ENCODE measurements around the gene DDX20.
"Not testable (repeated sequence)": the region's sequence is repeated elsewhere in the genome, so short reads cannot be mapped to it uniquely, and the experiment has no call there.

Gene DDX20

GRCh38 chr1:111784273-111784901, 28.7 kb downstream of the DDX20 start:
- no peak for DNase-seq (ENCODE audit: low spot score)
- FAIRE-seq, result no peak

GRCh38 chr1:111786669-111787207, 31.0 kb downstream of the DDX20 start:
- DNase-seq (ENCODE audit: low spot score) (no peak), FAIRE-seq (no peak)

- FAIRE-seq, result no peak
- no peak for DNase-seq (ENCODE audit: low spot score)
Measured at GRCh38 chr1:111789142-111789541, 33.4 kb downstream of the DDX20 start.

- FAIRE-seq, result no peak
Measured at GRCh38 chr1:111789666-111790316, 34.1 kb downstream of the DDX20 start.

GRCh38 chr1:111791776-111792175, 36.1 kb downstream of the DDX20 start:
- DNase-seq (ENCODE audit: low spot score), result no peak
- no peak for FAIRE-seq

More at GRCh38 chr1:111789666-111790316, 34.1 kb downstream of the DDX20 start:
- DNase-seq (ENCODE audit: low spot score), result no peak

- FAIRE-seq, result no peak
- no peak for DNase-seq (ENCODE audit: low spot score)
Measured at GRCh38 chr1:111792249-111792648, 36.5 kb downstream of the DDX20 start.

GRCh38 chr1:111793923-111794322, 38.2 kb downstream of the DDX20 start:
- FAIRE-seq, result no peak
- DNase-seq (ENCODE audit: low spot score), result no peak

- FAIRE-seq, result no peak
Measured at GRCh38 chr1:111795401-111795800, 39.7 kb downstream of the DDX20 start.

GRCh38 chr1:111798580-111798979, 42.9 kb downstream of the DDX20 start:
- FAIRE-seq (no peak), DNase-seq (ENCODE audit: low spot score) (no peak)

More at GRCh38 chr1:111795401-111795800, 39.7 kb downstream of the DDX20 start:
- DNase-seq (ENCODE audit: low spot score), result no peak

GRCh38 chr1:111799722-111800121, 44.0 kb downstream of the DDX20 start:
- not testable (repeated sequence) for DNase-seq (ENCODE audit: low spot score); FAIRE-seq

- peak; percentile 20 for FAIRE-seq
- no peak for DNase-seq (ENCODE audit: low spot score)
Measured at GRCh38 chr1:111801071-111801850, 45.6 kb downstream of the DDX20 start.

GRCh38 chr1:111802110-111802509, 46.4 kb downstream of the DDX20 start:
- DNase-seq (ENCODE audit: low spot score), result no peak
- FAIRE-seq, result no peak

- FAIRE-seq (no peak), DNase-seq (ENCODE audit: low spot score) (no peak)
Measured at GRCh38 chr1:111802984-111803383, 47.3 kb downstream of the DDX20 start.

- FAIRE-seq (no peak), DNase-seq (ENCODE audit: low spot score) (no peak)
Measured at GRCh38 chr1:111803951-111804350, 48.2 kb downstream of the DDX20 start.

- DNase-seq (ENCODE audit: low spot score) (no peak), FAIRE-seq (no peak)
Measured at GRCh38 chr1:111804776-111805175, 49.1 kb downstream of the DDX20 start.

GRCh38 chr1:111805251-111805650, 49.5 kb downstream of the DDX20 start:
- no peak for DNase-seq (ENCODE audit: low spot score)
- no peak for FAIRE-seq

GRCh38 chr1:111811891-111812290, 56.2 kb downstream of the DDX20 start:
- no peak for DNase-seq (ENCODE audit: low spot score)

GRCh38 chr1:111812306-111812705, 56.6 kb downstream of the DDX20 start:
- FAIRE-seq (no peak), DNase-seq (ENCODE audit: low spot score) (no peak)

More at GRCh38 chr1:111811891-111812290, 56.2 kb downstream of the DDX20 start:
- peak; percentile 13 for FAIRE-seq

- DNase-seq (ENCODE audit: low spot score) (no peak), FAIRE-seq (no peak)
Measured at GRCh38 chr1:111813440-111814304, 58.0 kb downstream of the DDX20 start.

- FAIRE-seq (no peak), DNase-seq (ENCODE audit: low spot score) (no peak)
Measured at GRCh38 chr1:111814305-111814628, 58.6 kb downstream of the DDX20 start.

- no peak for DNase-seq (ENCODE audit: low spot score)
- no peak for FAIRE-seq
Measured at GRCh38 chr1:111814642-111815041, 58.9 kb downstream of the DDX20 start.

Measured in urothelium cell line (cell line).